CD4-positive, alpha-beta memory T cell (primary cell): Measurements from ENCODE around the gene ITPRIPL2. TPM values are rescaled to one million over a fixed set of nuclear protein-coding genes. Genes with fewer than 3 reads are reported as not detected.

Experiments
- CTCF ChIA-PET: fragments of 350-600 bp; sonication (Branson Sonifier 250); formaldehyde crosslinking; loops from one replicate; lab custom pipeline; 2021; ENCODE audit warnings: inconsistent platforms; ENCODE audit not compliant: partially characterized antibody; lab: Charles Lee
- POLR2A ChIA-PET: fragments of 350-600 bp; sonication (Branson Sonifier 250); formaldehyde crosslinking; loops from one replicate; lab custom pipeline; 2021; ENCODE audit not compliant: partially characterized antibody; lab: Charles Lee
- DNase-seq, 5 donors: peaks; one replicate each; pipeline versions ENCODE4 v3.0.0 to v3.0.0-alpha.2; 2020 to 2022; ENCODE audit warnings: mixed read lengths in 1 of 5
- H3K27ac ChIP-seq: one replicate; pipeline ENCODE4 v1.7.0; 2013; ENCODE audit warnings: low read depth, low read length
- H3K27me3 ChIP-seq: 2 replicates; pipeline ENCODE4 v1.7.0; 2013; ENCODE audit warnings: mild to moderate bottlenecking, low read length, moderate library complexity; ENCODE audit not compliant: insufficient read depth
- H3K36me3 ChIP-seq: 2 replicates; pipeline ENCODE4 v1.7.0; 2013; ENCODE audit warnings: mild to moderate bottlenecking, low read length, moderate library complexity; ENCODE audit not compliant: insufficient read depth
- H3K4me1 ChIP-seq: 2 replicates; pipeline ENCODE4 v1.7.0; 2013; ENCODE audit warnings: mild to moderate bottlenecking, low read length, moderate library complexity; ENCODE audit not compliant: insufficient read depth
- H3K4me3 ChIP-seq, 2 donors: one replicate each; pipeline ENCODE4 v1.7.0; 2013; ENCODE audit warnings: low read length in 2 of 2, mild to moderate bottlenecking in 1 of 2
- H3K9me3 ChIP-seq, 2 donors: one replicate each; pipeline ENCODE4 v1.7.0; 2013; ENCODE audit warnings: low read length in 2 of 2, control low read depth in 1 of 2; ENCODE audit not compliant: control insufficient read depth in 1 of 2
- H3K27ac Mint-ChIP-seq, 7 donors: one replicate each; pipeline ENCODE4 v1.8.0; 2020 to 2021; ENCODE audit warnings: mixed read lengths in 7 of 7, mild to moderate bottlenecking in 6 of 7, inconsistent platforms in 3 of 7, moderate library complexity in 3 of 7
- H3K27me3 Mint-ChIP-seq, 2 donors: one replicate each; pipeline ENCODE4 v1.8.0; 2020 to 2021; ENCODE audit warnings: mixed read lengths in 2 of 2
- H3K36me3 Mint-ChIP-seq, 2 donors: one replicate each; pipeline ENCODE4 v1.8.0; 2020 to 2021; ENCODE audit warnings: mixed read lengths in 2 of 2, inconsistent platforms in 1 of 2, mild to moderate bottlenecking in 1 of 2
- H3K4me1 Mint-ChIP-seq, 4 donors: one replicate each; pipeline ENCODE4 v1.8.0; 2020 to 2021; ENCODE audit warnings: mixed read lengths in 4 of 4, mild to moderate bottlenecking in 1 of 4
- H3K4me3 Mint-ChIP-seq, 8 donors: one replicate each; pipeline ENCODE4 v1.8.0; 2020 to 2021; ENCODE audit warnings: mixed read lengths in 8 of 8, mild to moderate bottlenecking in 7 of 8, moderate library complexity in 6 of 8, inconsistent platforms in 3 of 8
- H3K9me3 Mint-ChIP-seq, 8 donors: one replicate each; pipeline ENCODE4 v1.8.0; 2020 to 2021; ENCODE audit warnings: mixed read lengths in 8 of 8, mild to moderate bottlenecking in 5 of 8, inconsistent platforms in 3 of 8, moderate library complexity in 1 of 8
- intact Hi-C: fragments of 100-400 bp; cut with micrococcal nuclease; formaldehyde crosslinking; loops from one replicate; pipeline ENCODE4 v1.15.1; 2023
- polyA plus RNA-seq, 2 donors: library from polyadenylated mRNA; unstranded; fragments of 300-500 nt; fragmentation: Illumina TruSeq; gene quantifications; one replicate each; pipeline ENCODE4 v1.2.3, GENCODE V29; 2021
- total RNA-seq, 2 experiments: library from RNA; stranded (reverse); gene quantifications; one replicate each; pipeline ENCODE4 v1.2.3, GENCODE V29; 2021

The ITPRIPL2 gene
- total and polyA plus RNA-seq, 4 experiments from 2014 or later: 0.34 to 2.2 (median 0.95) TPM

GRCh38 chr16:19170043-19170655, 56.4 kb downstream of the ITPRIPL2 start:
- Histone ChIP-seq H3K36me3 (no peaks in the 10 kb centered on the region), H3K27ac (no peak overlapping the region), H3K4me1 (no peaks in the 10 kb centered on the region), H3K9me3 (no peaks in the 10 kb centered on the region), H3K4me3 (no peak overlapping the region), H3K27me3 (no peaks in the 10 kb centered on the region)
- ChIA-PET POLR2A (no interaction called here), CTCF (no interaction called here)
- Mint-ChIP-seq H3K4me3 (no peak overlapping the region), H3K27ac (no peak overlapping the region), H3K36me3 (peaks cover 0 to 3% of the 10 kb centered on the region in 2 donors), H3K27me3 (peaks cover 8 to 33% of the 10 kb centered on the region in 2 donors), H3K9me3 (no peaks in the 10 kb centered on the region), H3K4me1 (peaks cover 0 to 5% (median 1%) of the 10 kb centered on the region in 4 donors)
- intact Hi-C loops: no loop called here
- DNase-seq: no peak

Other genes with a start within 250 kb of the ITPRIPL2 start
- gene SMG1, start 187.6 kb upstream of the ITPRIPL2 start, total RNA-seq: 100 to 1,000 TPM; 170 to 177 TPM
- gene SMG1, start 187.6 kb upstream of the ITPRIPL2 start, polyA plus RNA-seq: 10 to 100 TPM in 1 of 2 donors, 1 to 10 TPM in 1; 5.4 to 19.0 TPM
- not detected for gene TMC7, start 130.0 kb upstream of the ITPRIPL2 start, total RNA-seq
- not detected for gene TMC7, start 130.0 kb upstream of the ITPRIPL2 start, polyA plus RNA-seq
- 10 to 100 TPM; 16.2 to 19.2 TPM for gene COQ7, start 46.4 kb upstream of the ITPRIPL2 start, total RNA-seq
- gene COQ7, start 46.4 kb upstream of the ITPRIPL2 start, polyA plus RNA-seq: 10 to 100 TPM; 12.8 to 17.8 TPM
- gene SYT17, start 54.3 kb downstream of the ITPRIPL2 start, total RNA-seq: not detected
- not detected for gene SYT17, start 54.3 kb downstream of the ITPRIPL2 start, polyA plus RNA-seq
- not detected for gene CLEC19A, start 171.8 kb downstream of the ITPRIPL2 start, total RNA-seq
- not detected for gene CLEC19A, start 171.8 kb downstream of the ITPRIPL2 start, polyA plus RNA-seq